22Rv1 (cell line): ENCODE results near the gene CELF4.

Source experiments
- H3K27ac ChIP-seq: fragments of 450-650 bp; 2 replicates; pipeline ENCODE4 v1.5.1; 2017
- ZFX ChIP-seq: fragments of 450-650 bp; IDR thresholded peaks from 2 replicates; pipeline ENCODE4 v1.6.1; 2017; ENCODE audit warnings: antibody characterized with exemption, borderline replicate concordance
- TF ChIP-seq, protein P1 (sequence below): fragments of 450-650 bp; IDR thresholded peaks from 2 replicates; pipeline ENCODE4 v1.5.1; 2017; ENCODE audit warnings: mild to moderate bottlenecking

CELF4 gene

DNA sequence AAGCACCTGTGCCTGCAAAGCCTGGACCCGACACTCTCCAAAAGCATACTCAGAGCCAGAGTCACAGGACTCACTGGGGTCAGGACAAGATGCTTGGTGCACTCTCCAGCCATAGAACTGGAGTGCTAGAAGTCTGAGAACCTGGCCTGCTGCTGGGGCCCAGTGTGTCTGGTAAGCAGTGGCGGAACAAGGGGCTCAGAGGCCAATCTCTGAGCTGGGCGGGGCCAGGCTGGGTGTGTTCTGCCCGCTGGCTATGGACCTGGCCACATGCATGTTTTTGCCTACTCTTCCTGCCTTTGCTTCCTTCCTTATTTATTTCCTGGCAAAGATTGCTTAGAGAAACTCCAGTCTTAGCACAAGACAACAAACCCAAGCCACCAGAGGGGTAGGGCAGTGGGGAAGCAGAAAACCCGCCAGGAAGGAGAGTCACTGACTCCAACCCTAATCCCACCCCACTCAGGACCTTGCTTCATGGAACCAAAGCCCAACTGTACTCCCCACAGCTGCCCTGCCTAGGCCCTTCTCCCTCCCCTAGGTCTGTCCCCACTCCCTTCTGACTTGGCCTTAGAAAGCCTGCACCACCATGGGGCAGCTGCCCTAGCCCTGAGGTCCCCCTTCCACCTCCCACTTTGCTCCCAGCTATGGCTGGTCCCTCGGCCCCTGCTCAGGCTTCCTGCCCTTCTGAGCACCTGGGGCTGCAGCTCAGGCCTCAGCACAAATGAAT lies 315.5 kb downstream of the CELF4 start:
- TF ChIP-seq, protein P1, sequence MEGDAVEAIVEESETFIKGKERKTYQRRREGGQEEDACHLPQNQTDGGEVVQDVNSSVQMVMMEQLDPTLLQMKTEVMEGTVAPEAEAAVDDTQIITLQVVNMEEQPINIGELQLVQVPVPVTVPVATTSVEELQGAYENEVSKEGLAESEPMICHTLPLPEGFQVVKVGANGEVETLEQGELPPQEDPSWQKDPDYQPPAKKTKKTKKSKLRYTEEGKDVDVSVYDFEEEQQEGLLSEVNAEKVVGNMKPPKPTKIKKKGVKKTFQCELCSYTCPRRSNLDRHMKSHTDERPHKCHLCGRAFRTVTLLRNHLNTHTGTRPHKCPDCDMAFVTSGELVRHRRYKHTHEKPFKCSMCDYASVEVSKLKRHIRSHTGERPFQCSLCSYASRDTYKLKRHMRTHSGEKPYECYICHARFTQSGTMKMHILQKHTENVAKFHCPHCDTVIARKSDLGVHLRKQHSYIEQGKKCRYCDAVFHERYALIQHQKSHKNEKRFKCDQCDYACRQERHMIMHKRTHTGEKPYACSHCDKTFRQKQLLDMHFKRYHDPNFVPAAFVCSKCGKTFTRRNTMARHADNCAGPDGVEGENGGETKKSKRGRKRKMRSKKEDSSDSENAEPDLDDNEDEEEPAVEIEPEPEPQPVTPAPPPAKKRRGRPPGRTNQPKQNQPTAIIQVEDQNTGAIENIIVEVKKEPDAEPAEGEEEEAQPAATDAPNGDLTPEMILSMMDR, result no peak
- no peak for TF ChIP-seq ZFX
- H3K27ac ChIP-seq, result no peak overlapping the region

DNA sequence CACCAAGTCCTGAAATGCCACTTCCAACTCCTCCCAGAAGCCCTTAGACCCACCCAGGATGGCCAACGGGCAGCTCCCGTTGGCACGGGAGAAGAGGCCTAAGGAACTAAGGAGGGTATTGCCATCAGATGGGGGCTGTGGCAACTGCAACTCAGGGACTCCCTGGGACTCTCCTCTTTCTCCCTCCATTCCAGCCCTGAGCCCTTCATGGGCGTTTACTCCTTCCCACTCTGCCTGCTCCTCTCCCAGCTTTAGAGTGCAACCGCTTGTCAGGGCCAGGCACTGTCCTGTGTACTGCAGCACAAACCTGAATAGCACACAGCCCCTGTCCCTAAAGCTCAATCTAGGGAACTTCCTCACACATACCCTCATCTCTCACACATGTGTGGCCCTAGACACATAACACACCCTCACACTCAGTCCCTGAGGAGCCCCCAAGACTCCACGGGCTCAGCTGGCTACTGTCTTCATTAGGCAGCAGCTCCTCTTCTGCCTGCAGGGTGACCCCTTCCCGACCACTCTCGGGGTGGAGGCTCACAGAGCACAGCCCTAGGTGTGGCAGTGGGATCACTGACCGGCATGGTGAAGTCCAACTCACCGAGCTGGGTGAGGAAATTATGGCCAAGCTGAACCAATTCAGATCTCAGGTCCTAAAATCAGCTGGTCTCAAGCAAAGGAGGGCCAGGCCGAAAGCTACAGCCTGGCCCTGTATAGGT lies 316.3 kb downstream of the CELF4 start:
- TF ChIP-seq, protein P1, result no peak
- no peak for TF ChIP-seq ZFX
- H3K27ac ChIP-seq, result no peak overlapping the region

DNA sequence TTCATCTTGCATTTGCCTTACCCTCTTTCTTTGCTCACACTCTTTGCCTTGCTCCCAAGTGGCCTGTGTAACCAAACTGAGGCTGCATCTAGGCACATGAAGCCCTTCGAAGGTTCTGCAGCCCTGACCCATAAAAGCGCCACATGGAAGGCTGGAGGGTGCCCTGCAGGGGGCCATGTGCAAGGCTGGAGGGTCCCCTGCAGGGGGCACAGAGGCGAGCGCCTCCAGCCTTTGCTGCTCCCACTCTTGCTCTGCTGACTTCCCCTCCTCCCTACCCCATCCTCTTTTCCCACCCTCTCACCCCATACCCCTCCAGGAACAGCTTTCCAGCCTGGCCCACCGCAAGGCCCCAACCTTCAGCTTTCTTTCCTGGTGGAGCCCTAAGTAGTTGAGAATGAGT lies 317.3 kb downstream of the CELF4 start:
- H3K27ac ChIP-seq, result no peak overlapping the region
- no peak for TF ChIP-seq ZFX
- TF ChIP-seq, protein P1, result no peak

DNA sequence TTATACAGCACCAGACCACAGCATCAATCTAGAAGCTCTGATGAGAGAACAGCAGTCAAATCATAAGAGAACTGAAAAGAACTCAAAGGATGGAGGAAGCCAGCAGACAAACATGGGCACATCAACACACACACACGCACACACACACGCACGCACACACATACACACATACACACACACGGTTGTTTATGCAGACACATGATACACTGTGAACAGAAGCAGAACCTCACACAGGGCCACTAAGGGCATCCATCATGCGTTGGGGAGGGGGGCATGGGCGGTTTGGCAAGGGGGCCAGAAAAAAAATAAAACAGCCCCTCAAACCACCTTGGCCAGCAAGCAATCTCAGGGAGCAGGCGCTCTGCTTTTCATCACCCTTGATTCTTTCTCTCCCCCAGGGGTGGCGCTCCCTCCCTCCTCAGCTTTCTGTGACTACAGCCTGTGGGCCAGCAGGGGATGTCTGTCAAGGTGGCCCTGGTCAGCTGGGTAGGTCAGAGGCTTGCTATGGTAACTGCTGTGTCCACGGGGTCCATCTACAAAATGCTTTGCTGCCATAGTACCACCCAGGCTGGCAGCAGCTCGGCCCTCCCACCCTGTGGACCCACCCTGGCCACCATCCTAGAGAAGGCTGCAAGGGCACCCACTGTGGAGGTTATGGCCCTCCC lies 318.0 kb downstream of the CELF4 start:
- no peak for TF ChIP-seq ZFX
- no peak overlapping the region for H3K27ac ChIP-seq

DNA sequence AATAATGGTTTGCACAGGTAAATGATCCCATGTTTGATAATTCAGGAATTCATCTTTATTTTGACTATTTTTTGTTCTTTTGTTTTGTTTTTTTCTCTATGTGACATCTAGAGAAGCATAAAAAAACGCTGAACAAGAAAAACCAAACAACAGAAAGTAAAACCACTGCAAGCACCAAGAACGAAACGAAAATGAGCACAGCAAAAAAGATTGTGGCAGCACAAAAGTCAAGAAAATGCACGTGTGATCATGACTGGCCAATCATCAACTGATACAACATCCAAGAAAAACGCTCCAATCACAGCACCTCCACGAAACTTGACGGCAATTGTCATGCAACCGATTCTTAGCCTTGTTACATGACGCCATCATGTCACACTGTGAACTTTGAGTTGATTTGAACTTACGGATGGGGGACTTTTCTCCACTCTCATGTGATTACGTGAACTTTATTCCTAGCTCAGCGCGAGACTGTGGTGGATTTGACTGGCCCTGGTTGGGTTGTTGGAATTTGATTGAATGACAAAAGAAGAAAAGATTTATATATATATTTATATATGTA lies 318.7 kb downstream of the CELF4 start:
- TF ChIP-seq ZFX, result no peak
- H3K27ac ChIP-seq, result no peak overlapping the region

DNA sequence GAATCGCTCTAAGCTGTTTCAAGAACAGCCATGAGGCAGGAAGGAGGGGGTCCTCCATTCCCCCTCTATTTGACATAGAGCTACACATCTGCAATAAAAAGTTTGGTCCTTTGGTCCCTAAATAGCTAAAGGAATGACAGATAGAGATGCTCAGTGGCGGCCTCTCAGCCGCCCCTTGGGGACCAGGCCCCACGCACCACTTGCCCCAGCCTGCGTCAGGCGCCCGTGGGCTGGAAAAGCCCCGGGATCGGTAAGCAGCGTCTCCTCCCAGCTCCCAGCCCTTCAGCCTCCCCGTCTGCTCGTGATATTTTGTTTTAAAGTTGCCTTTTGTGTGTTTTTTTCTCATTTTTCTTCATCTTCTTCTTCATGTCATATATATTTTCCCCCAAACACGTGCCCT lies 321.0 kb downstream of the CELF4 start:
- TF ChIP-seq, protein P1, result no peak
- TF ChIP-seq ZFX, result no peak
- H3K27ac ChIP-seq, result no peak overlapping the region

DNA sequence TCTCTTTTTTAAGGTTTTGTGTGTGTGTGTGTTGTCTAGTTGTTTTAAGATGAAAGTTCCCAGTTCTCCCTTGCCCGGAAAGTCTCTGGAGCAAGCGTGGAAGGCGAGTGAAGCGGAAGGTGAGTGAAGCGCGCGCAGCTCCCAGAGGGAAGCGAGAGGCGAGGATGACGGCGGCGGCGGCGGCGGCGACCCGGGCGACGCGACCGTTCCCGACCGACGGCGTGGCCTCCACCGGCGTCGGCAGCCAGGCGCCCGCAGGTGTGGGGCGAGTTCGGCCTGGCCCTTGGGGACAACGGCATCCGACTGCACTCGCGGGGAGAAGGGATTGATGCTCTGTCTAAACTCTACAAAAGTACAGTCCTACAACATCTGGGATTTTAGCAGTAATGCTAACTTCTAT lies 321.9 kb downstream of the CELF4 start:
- no peak overlapping the region for H3K27ac ChIP-seq
- TF ChIP-seq ZFX, result no peak
- TF ChIP-seq, protein P1, result no peak

DNA sequence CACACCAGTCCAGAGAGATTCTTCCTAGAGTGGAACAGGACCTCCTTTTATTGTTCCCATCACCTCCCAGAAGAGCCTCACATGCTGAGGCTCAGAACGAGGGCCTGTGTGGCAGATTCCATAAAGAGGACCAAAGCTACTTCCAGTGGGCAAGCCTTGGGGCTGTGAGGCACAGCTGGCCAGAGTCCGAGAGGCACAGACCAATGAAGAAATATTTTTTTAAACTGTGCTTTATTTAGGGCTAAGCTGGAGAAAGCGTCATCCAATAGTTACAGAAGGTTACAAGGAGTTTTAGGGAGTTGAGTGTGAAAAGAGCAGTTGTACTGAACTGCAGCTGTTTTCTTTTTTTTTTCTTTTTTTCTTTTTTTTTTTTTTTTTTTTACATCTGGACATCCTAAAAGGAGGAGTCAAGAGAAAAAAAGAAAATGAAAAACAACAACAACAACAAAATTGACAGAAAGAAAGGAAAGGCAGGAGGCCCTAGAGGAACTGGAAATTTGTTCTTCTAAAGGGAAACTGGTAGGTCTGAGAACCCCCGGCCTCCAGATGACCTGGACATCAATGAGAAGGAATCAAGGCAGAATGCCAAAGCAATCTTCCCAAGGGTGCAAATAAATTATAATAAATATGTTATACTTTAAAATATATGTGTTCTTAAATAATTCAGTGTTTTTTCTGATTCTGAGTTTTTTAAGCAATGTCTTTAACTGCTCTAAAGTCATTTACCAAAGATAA lies 322.6 kb downstream of the CELF4 start:
- TF ChIP-seq, protein P1, result no peak
- no peak for TF ChIP-seq ZFX
- H3K27ac ChIP-seq, result no peak overlapping the region
